ENCODE results near the gene HLA-DRB5.

Gene HLA-DRB5

DNA sequence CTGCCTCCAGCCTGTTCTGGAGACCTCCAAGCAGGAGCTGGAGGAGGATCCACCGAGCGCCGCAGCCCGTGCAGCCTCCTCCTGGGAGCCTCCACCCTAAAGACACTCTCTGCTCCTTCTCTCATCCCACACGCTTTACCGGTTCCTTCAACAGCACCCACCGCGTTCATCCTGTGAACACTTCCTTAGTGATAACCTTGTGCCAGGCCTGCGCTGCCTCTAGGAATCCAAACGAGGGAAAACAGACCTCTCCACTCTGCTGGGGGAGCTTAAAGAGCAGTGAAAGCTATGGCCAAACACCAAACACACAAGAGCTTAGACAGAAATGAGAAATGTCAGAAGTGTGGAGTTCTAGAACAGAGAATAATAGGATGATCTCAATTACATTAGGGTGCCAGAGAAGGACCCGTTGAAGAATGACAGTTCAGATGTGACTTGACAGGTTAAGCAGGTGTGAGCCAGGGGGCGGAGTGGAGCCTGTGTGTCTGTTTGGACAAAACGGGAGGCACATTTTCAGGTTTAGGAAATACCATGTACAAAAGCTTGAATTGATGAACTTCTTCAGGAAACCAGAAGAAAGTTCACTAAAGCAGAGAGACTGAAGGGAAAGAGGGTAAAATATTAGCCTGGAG, 28.5 kb upstream of the HLA-DRB5 start:
- no peaks in the 10 kb centered on the region for H3K4me1 ChIP-seq (ENCODE audit: insufficient read depth, low read length)
- ATAC-seq (ENCODE audit: insufficient read depth, low read depth) (no peak), DNase-seq (no peak)
- H3K27me3 ChIP-seq (ENCODE audit: insufficient read depth, low read length, poor library complexity), result no peaks in the 10 kb centered on the region
- no peaks in the 10 kb centered on the region for H3K36me3 ChIP-seq (ENCODE audit: insufficient read depth, low read length)
- H2AFZ ChIP-seq (ENCODE audit: low read depth, low read length), result no peak overlapping the region
- H4K20me1 ChIP-seq (ENCODE audit: insufficient read depth, low read length), result no peaks in the 10 kb centered on the region
- no peak overlapping the region for H3K4me3 ChIP-seq (ENCODE audit: low read depth in 1 of 2, low read length in 2 of 2)
- H3K27ac ChIP-seq (ENCODE audit: low read length), result no peak overlapping the region
- no peak overlapping the region for H3K9ac ChIP-seq (ENCODE audit: low read depth, low read length)
- H3K79me2 ChIP-seq (ENCODE audit: insufficient read depth, low read length), result no peaks in the 10 kb centered on the region
- no peaks in the 10 kb centered on the region for H3K9me3 ChIP-seq (ENCODE audit: insufficient read depth, low read length, severe bottlenecking)
- H3K4me2 ChIP-seq (ENCODE audit: insufficient read depth, low read length), result no peak overlapping the region
- TF ChIP-seq EZH2 (IDR thresholded peaks at IDR 0.05; ENCODE audit: borderline replicate concordance, low read depth, low read length, severe bottlenecking), result no peak
- TF ChIP-seq, protein P1, sequence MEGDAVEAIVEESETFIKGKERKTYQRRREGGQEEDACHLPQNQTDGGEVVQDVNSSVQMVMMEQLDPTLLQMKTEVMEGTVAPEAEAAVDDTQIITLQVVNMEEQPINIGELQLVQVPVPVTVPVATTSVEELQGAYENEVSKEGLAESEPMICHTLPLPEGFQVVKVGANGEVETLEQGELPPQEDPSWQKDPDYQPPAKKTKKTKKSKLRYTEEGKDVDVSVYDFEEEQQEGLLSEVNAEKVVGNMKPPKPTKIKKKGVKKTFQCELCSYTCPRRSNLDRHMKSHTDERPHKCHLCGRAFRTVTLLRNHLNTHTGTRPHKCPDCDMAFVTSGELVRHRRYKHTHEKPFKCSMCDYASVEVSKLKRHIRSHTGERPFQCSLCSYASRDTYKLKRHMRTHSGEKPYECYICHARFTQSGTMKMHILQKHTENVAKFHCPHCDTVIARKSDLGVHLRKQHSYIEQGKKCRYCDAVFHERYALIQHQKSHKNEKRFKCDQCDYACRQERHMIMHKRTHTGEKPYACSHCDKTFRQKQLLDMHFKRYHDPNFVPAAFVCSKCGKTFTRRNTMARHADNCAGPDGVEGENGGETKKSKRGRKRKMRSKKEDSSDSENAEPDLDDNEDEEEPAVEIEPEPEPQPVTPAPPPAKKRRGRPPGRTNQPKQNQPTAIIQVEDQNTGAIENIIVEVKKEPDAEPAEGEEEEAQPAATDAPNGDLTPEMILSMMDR (IDR thresholded peaks at IDR 0.05; ENCODE audit: borderline replicate concordance, extremely low read depth, low read length, poor library complexity, severe bottlenecking), result no peak

GRCh38 chr6:32554116-32554965, 24.3 kb upstream of the HLA-DRB5 start:
- ATAC-seq (ENCODE audit: insufficient read depth, low read depth) (no peak), DNase-seq (no peak)
- Histone ChIP-seq H3K9ac (ENCODE audit: low read depth, low read length) (no peak overlapping the region), H4K20me1 (ENCODE audit: insufficient read depth, low read length) (no peaks in the 10 kb centered on the region), H3K4me1 (ENCODE audit: insufficient read depth, low read length) (no peaks in the 10 kb centered on the region), H3K27ac (ENCODE audit: low read length) (no peak overlapping the region), H3K27me3 (ENCODE audit: insufficient read depth, low read length, poor library complexity) (no peaks in the 10 kb centered on the region), H3K79me2 (ENCODE audit: insufficient read depth, low read length) (no peaks in the 10 kb centered on the region), H2AFZ (ENCODE audit: low read depth, low read length) (no peak overlapping the region), H3K4me3 (ENCODE audit: low read depth in 1 of 2, low read length in 2 of 2) (no peak overlapping the region), H3K4me2 (ENCODE audit: insufficient read depth, low read length) (no peak overlapping the region), H3K9me3 (ENCODE audit: insufficient read depth, low read length, severe bottlenecking) (no peaks in the 10 kb centered on the region), H3K36me3 (ENCODE audit: insufficient read depth, low read length) (no peaks in the 10 kb centered on the region)
- TF ChIP-seq, protein P1 (IDR thresholded peaks at IDR 0.05; ENCODE audit: borderline replicate concordance, extremely low read depth, low read length, poor library complexity, severe bottlenecking), result no peak
- TF ChIP-seq EZH2 (IDR thresholded peaks at IDR 0.05; ENCODE audit: borderline replicate concordance, low read depth, low read length, severe bottlenecking), result no peak

GRCh38 chr6:32553037-32553742, 23.1 kb upstream of the HLA-DRB5 start:
- DNase-seq (no peak), ATAC-seq (ENCODE audit: insufficient read depth, low read depth) (no peak)
- Histone ChIP-seq H4K20me1 (ENCODE audit: insufficient read depth, low read length) (no peaks in the 10 kb centered on the region), H3K79me2 (ENCODE audit: insufficient read depth, low read length) (no peaks in the 10 kb centered on the region), H3K27ac (ENCODE audit: low read length) (no peak overlapping the region), H3K27me3 (ENCODE audit: insufficient read depth, low read length, poor library complexity) (no peaks in the 10 kb centered on the region), H3K9ac (ENCODE audit: low read depth, low read length) (no peak overlapping the region), H3K4me3 (ENCODE audit: low read depth in 1 of 2, low read length in 2 of 2) (no peak overlapping the region), H3K4me2 (ENCODE audit: insufficient read depth, low read length) (no peak overlapping the region), H3K4me1 (ENCODE audit: insufficient read depth, low read length) (no peaks in the 10 kb centered on the region), H2AFZ (ENCODE audit: low read depth, low read length) (no peak overlapping the region), H3K36me3 (ENCODE audit: insufficient read depth, low read length) (no peaks in the 10 kb centered on the region), H3K9me3 (ENCODE audit: insufficient read depth, low read length, severe bottlenecking) (no peaks in the 10 kb centered on the region)
- TF ChIP-seq EZH2 (IDR thresholded peaks at IDR 0.05; ENCODE audit: borderline replicate concordance, low read depth, low read length, severe bottlenecking), result no peak
- TF ChIP-seq, protein P1 (IDR thresholded peaks at IDR 0.05; ENCODE audit: borderline replicate concordance, extremely low read depth, low read length, poor library complexity, severe bottlenecking), result no peak

All from DND-41 (cell line).